Stomach (tissue), 4 donors: ENCODE measurements around the gene PCGF3.

Experiments used
- CTCF ChIP-seq, 7 experiments: fragments of 450-650 bp in 4 of 7; fragments of 200-600 bp in 3 of 7; sonication (generic) in 3 of 7; IDR thresholded peaks; one replicate each; pipeline ENCODE4 v1.5.1; 2016 to 2019; ENCODE audit warnings: antibody characterized with exemption in 7 of 7, control low read depth in 2 of 7, mild to moderate bottlenecking in 1 of 7
- POLR2AphosphoS5 ChIP-seq, 3 donors: sonication (generic); formaldehyde crosslinking; IDR thresholded peaks; one replicate each; pipeline ENCODE4 v1.6.1; 2016; ENCODE audit warnings: antibody characterized with exemption in 3 of 3

DNA sequence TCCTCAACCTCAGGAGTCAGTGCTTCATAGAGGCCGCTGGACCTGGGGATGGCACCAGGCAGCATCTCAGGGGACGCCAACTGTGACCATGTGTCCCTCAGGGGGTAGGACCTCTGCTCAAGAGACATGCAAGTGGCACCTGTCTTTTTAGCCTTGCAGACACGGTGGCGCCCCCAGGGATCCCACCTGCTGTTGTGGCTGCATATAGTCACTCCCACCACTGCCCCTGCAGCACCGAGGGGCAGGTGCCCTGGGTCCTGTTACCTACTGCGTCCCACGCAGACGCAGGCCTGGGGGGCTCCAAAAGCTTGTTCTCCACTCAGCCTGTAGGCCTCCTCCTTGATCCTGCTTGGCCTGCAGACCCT, 28.8 kb upstream of the PCGF3 start:
- TF ChIP-seq CTCF (IDR thresholded peaks at IDR 0.05) (no peak), POLR2AphosphoS5 (IDR thresholded peaks at IDR 0.05) (no peak)
